ENCODE data around the gene MED9. TPM values are rescaled to one million over a fixed set of nuclear protein-coding genes. Genes with fewer than 3 reads are reported as not detected.
"Not testable (repeated sequence)": the region's sequence is repeated elsewhere in the genome, so short reads cannot be mapped to it uniquely, and the experiment has no call there.

The MED9 gene
- total RNA-seq, 1 donor from 2014 or later, result 19.3 TPM

GRCh38 chr17:17448076-17448475 is 28.7 kb upstream of the MED9 start:
- peaks cover 16% of the 10 kb centered on the region for H3K4me1 Mint-ChIP-seq (ENCODE audit: unreplicated experiment)

GRCh38 chr17:17448723-17449122 is 28.1 kb upstream of the MED9 start:
- Mint-ChIP-seq H3K27me3 (peaks cover 6% of the 10 kb centered on the region), H3K4me1 (ENCODE audit: unreplicated experiment) (peaks cover 16% of the 10 kb centered on the region), H3K36me3 (no peaks in the 10 kb centered on the region), H3K27ac (no peak overlapping the region), H3K9me3 (no peaks in the 10 kb centered on the region), H3K4me3 (no peak overlapping the region)
- DNase-seq (ENCODE audit: extremely low spot score, unreplicated experiment), result no peak
- no peak for TF ChIP-seq CTCF (conservative IDR thresholded peaks at IDR 0.05)

More at GRCh38 chr17:17448076-17448475, 28.7 kb upstream of the MED9 start:
- Mint-ChIP-seq H3K27me3 (peaks cover 6% of the 10 kb centered on the region), H3K27ac (no peak overlapping the region), H3K4me3 (no peak overlapping the region), H3K9me3 (no peaks in the 10 kb centered on the region), H3K36me3 (no peaks in the 10 kb centered on the region)
- TF ChIP-seq CTCF (conservative IDR thresholded peaks at IDR 0.05), result no peak
- no peak for DNase-seq (ENCODE audit: extremely low spot score, unreplicated experiment)

GRCh38 chr17:17453088-17453487 is 23.7 kb upstream of the MED9 start:
- H3K27me3 Mint-ChIP-seq, result peaks cover 22% of the 10 kb centered on the region
- no peaks in the 10 kb centered on the region for H3K36me3 Mint-ChIP-seq
- no peak overlapping the region for H3K27ac Mint-ChIP-seq
- H3K4me1 Mint-ChIP-seq (ENCODE audit: unreplicated experiment), result no peaks in the 10 kb centered on the region
- TF ChIP-seq CTCF (conservative IDR thresholded peaks at IDR 0.05), result no peak
- H3K4me3 Mint-ChIP-seq, result no peak overlapping the region
- no peak for DNase-seq (ENCODE audit: extremely low spot score, unreplicated experiment)
- H3K9me3 Mint-ChIP-seq, result no peaks in the 10 kb centered on the region

GRCh38 chr17:17454276-17454675 is 22.5 kb upstream of the MED9 start:
- Mint-ChIP-seq H3K27me3 (peaks cover 22% of the 10 kb centered on the region), H3K9me3 (no peaks in the 10 kb centered on the region), H3K27ac (no peak overlapping the region), H3K4me3 (no peak overlapping the region), H3K36me3 (no peaks in the 10 kb centered on the region), H3K4me1 (ENCODE audit: unreplicated experiment) (no peaks in the 10 kb centered on the region)
- DNase-seq (ENCODE audit: extremely low spot score, unreplicated experiment), result no peak
- TF ChIP-seq CTCF (conservative IDR thresholded peaks at IDR 0.05), result no peak

- H3K27me3 Mint-ChIP-seq, result peaks cover 22% of the 10 kb centered on the region
- H3K27ac Mint-ChIP-seq; H3K4me3 Mint-ChIP-seq; H3K36me3 Mint-ChIP-seq; H3K9me3 Mint-ChIP-seq; DNase-seq (ENCODE audit: extremely low spot score, unreplicated experiment); H3K4me1 Mint-ChIP-seq (ENCODE audit: unreplicated experiment): not testable (repeated sequence)
These were observed 22.1 kb upstream of the MED9 start for GRCh38 chr17:17454700-17455099.

- Mint-ChIP-seq H3K27me3 (peaks cover 22% of the 10 kb centered on the region), H3K4me1 (ENCODE audit: unreplicated experiment) (no peaks in the 10 kb centered on the region), H3K36me3 (no peaks in the 10 kb centered on the region), H3K9me3 (peaks cover 4% of the 10 kb centered on the region), H3K4me3 (no peak overlapping the region), H3K27ac (no peak overlapping the region)
- TF ChIP-seq CTCF (conservative IDR thresholded peaks at IDR 0.05), result no peak
- DNase-seq (ENCODE audit: extremely low spot score, unreplicated experiment), result no peak
These were observed 21.6 kb upstream of the MED9 start for GRCh38 chr17:17455173-17455572.
